ENCODE results near the gene TRAF1. TPM values are rescaled to one million over a fixed set of nuclear protein-coding genes. Genes with fewer than 3 reads are reported as not detected.

TRAF1 gene
- total RNA-seq, 1 experiment from 2014 or later = 1.7 TPM

- BruUV-seq (replicated peaks) = TSS peak; percentile 69
- ATAC-seq (peak; percentile 36), DNase-seq (ENCODE audit: low read depth, low spot score) (no peak)
- Histone ChIP-seq H4K20me1 (ENCODE audit: insufficient read depth) (no peaks in the 10 kb centered on the region), H3K4me3 (replicated peaks in 1 of 2; ENCODE audit: low read depth in 1 of 2, low read length in 2 of 2) (peak overlapping the region; percentile 45 to 72), H2AFZ (ENCODE audit: low read depth, low read length, poor library complexity, severe bottlenecking) (peak overlapping the region; percentile 4), H3K36me3 (ENCODE audit: control insufficient read depth in 1 of 2, insufficient read depth in 2 of 2, low read length in 2 of 2) (peaks cover 0 to 12% of the 10 kb centered on the region in 2 experiments; a peak in 1 of 4 replicates), H3K4me2 (ENCODE audit: low read length) (peak overlapping the region; percentile 96), H3K9me2 (ENCODE audit: insufficient read depth) (no peaks in the 10 kb centered on the region), H3K27me3 (ENCODE audit: insufficient read depth, low read length) (no peaks in the 10 kb centered on the region), H3K9ac (ENCODE audit: low read length) (peak overlapping the region; percentile 84), H3K27ac (ENCODE audit: low read depth, low read length) (peak overlapping the region; percentile 92), H3K9me3 (ENCODE audit: control insufficient read depth in 1 of 2, insufficient read depth in 1 of 2, low read depth in 1 of 2, low read length in 2 of 2) (no peaks in the 10 kb centered on the region), H3K79me2 (ENCODE audit: insufficient read depth, low read length) (peaks cover 19% of the 10 kb centered on the region), H3K4me1 (ENCODE audit: control insufficient read depth in 1 of 2, insufficient read depth in 2 of 2, low read length in 2 of 2) (peaks cover 47 to 62% of the 10 kb centered on the region in 2 experiments)
- intact Hi-C loops (cut with micrococcal nuclease) = loop anchor here (5.0 kb wide), 1 partner anchor 60 kb away; no protein-coding TSS in a partner anchor
- ChIA-PET CTCF (no interaction called here), RAD21 (ENCODE audit: low non-redundant PET in 1 of 2, low total read pairs in 2 of 2, uncharacterized antibody in 2 of 2, unreplicated experiment in 2 of 2) (no interaction called here), POLR2A (no interaction called here)
- TF ChIP-seq YY1 (IDR thresholded peaks at IDR 0.05; ENCODE audit: extremely low read depth, insufficient replicate concordance, low read depth, low read length) (peak; percentile 79), POLR2AphosphoS5 (IDR thresholded peaks at IDR 0.05; ENCODE audit: low read depth, low read length) (peak; percentile 52), POLR2A (IDR thresholded peaks at IDR 0.05; ENCODE audit: borderline replicate concordance, extremely low read depth, insufficient read depth, insufficient read length) (peak; percentile 20), MAX (IDR thresholded peaks at IDR 0.05) (no peak)
Measured at GRCh38 chr9:120877276-120878034, 49.1 kb downstream of the TRAF1 start.

GRCh38 chr9:120876842-120877240, 49.8 kb downstream of the TRAF1 start, which contains the start of gene PHF19:
Gene PHF19 (minus strand): TSS chr9:120877188. CDS start chr9:120874741, 2,447 bp downstream.
- Histone ChIP-seq H3K27ac (ENCODE audit: low read depth, low read length) (peak within 1 kb of the TSS; percentile 92), H3K79me2 (ENCODE audit: insufficient read depth, low read length) (peaks cover 19% of the 10 kb centered on the region), H3K4me2 (ENCODE audit: low read length) (peak within 1 kb of the TSS; percentile 97), H3K9me3 (ENCODE audit: control insufficient read depth in 1 of 2, insufficient read depth in 1 of 2, low read depth in 1 of 2, low read length in 2 of 2) (no peaks in the 10 kb centered on the region), H2AFZ (ENCODE audit: low read depth, low read length, poor library complexity, severe bottlenecking) (peak within 1 kb of the TSS; percentile 4), H3K36me3 (ENCODE audit: control insufficient read depth in 1 of 2, insufficient read depth in 2 of 2, low read length in 2 of 2) (peaks cover 0 to 12% of the 10 kb centered on the region in 2 experiments; a peak in 1 of 4 replicates), H4K20me1 (ENCODE audit: insufficient read depth) (no peaks in the 10 kb centered on the region), H3K27me3 (ENCODE audit: insufficient read depth, low read length) (no peaks in the 10 kb centered on the region), H3K9ac (ENCODE audit: low read length) (peak within 1 kb of the TSS; percentile 92), H3K9me2 (ENCODE audit: insufficient read depth) (no peaks in the 10 kb centered on the region), H3K4me3 (replicated peaks in 1 of 2; ENCODE audit: low read depth in 1 of 2, low read length in 2 of 2) (peak within 1 kb of the TSS; percentile 45 to 74), H3K4me1 (ENCODE audit: control insufficient read depth in 1 of 2, insufficient read depth in 2 of 2, low read length in 2 of 2) (peaks cover 47 to 60% of the 10 kb centered on the region in 2 experiments)
- TF ChIP-seq CEBPB (IDR thresholded peaks at IDR 0.05; ENCODE audit: low read depth) (no peak), EGR1 (IDR thresholded peaks at IDR 0.05; ENCODE audit: low read depth) (no peak), RAD21 (IDR thresholded peaks at IDR 0.05; ENCODE audit: low read depth) (no peak), POLR2AphosphoS5 (IDR thresholded peaks at IDR 0.05; ENCODE audit: low read depth, low read length) (no peak), YY1 (IDR thresholded peaks at IDR 0.05; ENCODE audit: extremely low read depth, insufficient replicate concordance, low read depth, low read length) (no peak), ZFX (IDR thresholded peaks at IDR 0.05) (no peak), JUND (IDR thresholded peaks at IDR 0.05) (no peak), ATF3 (IDR thresholded peaks at IDR 0.05) (no peak), TCF7L2 (IDR thresholded peaks at IDR 0.05; ENCODE audit: borderline replicate concordance, extremely low read depth, insufficient read depth, insufficient read length) (no peak), ELF1 (IDR thresholded peaks at IDR 0.05; ENCODE audit: borderline replicate concordance, low read depth) (no peak), CBX3 (IDR thresholded peaks at IDR 0.05; ENCODE audit: low read depth) (no peak), SRF (IDR thresholded peaks at IDR 0.05; ENCODE audit: low read depth) (no peak), MAX (IDR thresholded peaks at IDR 0.05) (no peak)
- TF ChIP-seq, protein P1, sequence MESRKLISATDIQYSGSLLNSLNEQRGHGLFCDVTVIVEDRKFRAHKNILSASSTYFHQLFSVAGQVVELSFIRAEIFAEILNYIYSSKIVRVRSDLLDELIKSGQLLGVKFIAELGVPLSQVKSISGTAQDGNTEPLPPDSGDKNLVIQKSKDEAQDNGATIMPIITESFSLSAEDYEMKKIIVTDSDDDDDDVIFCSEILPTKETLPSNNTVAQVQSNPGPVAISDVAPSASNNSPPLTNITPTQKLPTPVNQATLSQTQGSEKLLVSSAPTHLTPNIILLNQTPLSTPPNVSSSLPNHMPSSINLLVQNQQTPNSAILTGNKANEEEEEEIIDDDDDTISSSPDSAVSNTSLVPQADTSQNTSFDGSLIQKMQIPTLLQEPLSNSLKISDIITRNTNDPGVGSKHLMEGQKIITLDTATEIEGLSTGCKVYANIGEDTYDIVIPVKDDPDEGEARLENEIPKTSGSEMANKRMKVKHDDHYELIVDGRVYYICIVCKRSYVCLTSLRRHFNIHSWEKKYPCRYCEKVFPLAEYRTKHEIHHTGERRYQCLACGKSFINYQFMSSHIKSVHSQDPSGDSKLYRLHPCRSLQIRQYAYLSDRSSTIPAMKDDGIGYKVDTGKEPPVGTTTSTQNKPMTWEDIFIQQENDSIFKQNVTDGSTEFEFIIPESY (IDR thresholded peaks at IDR 0.05; ENCODE audit: extremely low read depth, insufficient replicate concordance, low read length) = no peak
- POLR2A ChIA-PET = no interaction called here
- no TSS peak for BruUV-seq (replicated peaks)
- CTCF ChIA-PET = no interaction called here
- DNase-seq (ENCODE audit: low read depth, low spot score) = no peak
- RAD21 ChIA-PET (ENCODE audit: low non-redundant PET in 1 of 2, low total read pairs in 2 of 2, uncharacterized antibody in 2 of 2, unreplicated experiment in 2 of 2) = no interaction called here
- peak; percentile 39 for ATAC-seq
- intact Hi-C loops (cut with micrococcal nuclease) = loop anchor here (5.0 kb wide), 1 partner anchor 60 kb away; no protein-coding TSS in a partner anchor
